HEK293 (cell line): ENCODE data around the gene HSFX3.

Source experiments
- CTCF ChIA-PET: fragments of 350-600 bp; formaldehyde crosslinking; extraction: SDS; loops from one replicate; lab custom pipeline; 2021; ENCODE audit warnings: antibody characterized with exemption; lab: Yijun Ruan, JAX
- POLR2A ChIA-PET: fragments of 300-600 bp; formaldehyde crosslinking; extraction: SDS; loops from one replicate; lab custom pipeline; 2020; ENCODE audit warnings: antibody characterized with exemption, inconsistent platforms; lab: Yijun Ruan, JAX
- H3K27ac ChIP-seq: fragments of 200-500 bp; sonication (Bioruptor generic); 2 replicates; pipeline ENCODE4 v1.5.1; 2014; ENCODE audit warnings: low read depth, low read length, control low read depth, inconsistent platforms; ENCODE audit errors: extremely low read depth
- H3K36me3 ChIP-seq, 2 experiments: fragments of 200-500 bp in 1 of 2; sonication (Bioruptor generic) in 1 of 2; 1 replicate in 1 of 2; 2 replicates in 1 of 2; pipeline ENCODE4 v1.5.1; 2014 to 2017; ENCODE audit warnings: inconsistent platforms in 2 of 2, low read length in 2 of 2; ENCODE audit not compliant: control insufficient read depth in 2 of 2, insufficient read depth in 1 of 2
- H3K4me1 ChIP-seq: fragments of 200-500 bp; sonication (Bioruptor generic); 2 replicates; pipeline ENCODE4 v1.5.1; 2014; ENCODE audit warnings: mild to moderate bottlenecking, low read length, inconsistent platforms; ENCODE audit not compliant: control insufficient read depth, insufficient read depth
- H3K4me3 ChIP-seq: 2 replicates; pipeline ENCODE4 v1.5.1; 2011; ENCODE audit warnings: low read depth, mild to moderate bottlenecking, control low read depth, low read length, moderate library complexity
- H3K9me3 ChIP-seq: fragments of 200-500 bp; sonication (Bioruptor generic); 2 replicates; pipeline ENCODE4 v1.5.1; 2014; ENCODE audit warnings: low read depth, low read length, inconsistent platforms; ENCODE audit not compliant: control insufficient read depth, insufficient read depth
- CTCF ChIP-seq: fragments of 450-650 bp; formaldehyde crosslinking; IDR thresholded peaks from 2 replicates; pipeline ENCODE4 v1.5.1; 2016; ENCODE audit warnings: missing biosample characterization, missing genetic modification characterization
- HOXA7 ChIP-seq: sonication (generic); formaldehyde crosslinking; IDR thresholded peaks from 2 replicates; pipeline ENCODE4 v1.8.1; 2022; ENCODE audit warnings: missing genetic modification reagents, borderline replicate concordance
- HOXC10 ChIP-seq: sonication (generic); formaldehyde crosslinking; IDR thresholded peaks from 2 replicates; pipeline ENCODE4 v1.8.1; 2023; ENCODE audit warnings: mild to moderate bottlenecking, missing genetic modification reagents
- KLF17 ChIP-seq: fragments of 450-650 bp; formaldehyde crosslinking; IDR thresholded peaks from 2 replicates; pipeline ENCODE4 v1.5.1; 2016; ENCODE audit warnings: missing biosample characterization, missing genetic modification characterization
- MEIS1 ChIP-seq: sonication (generic); formaldehyde crosslinking; IDR thresholded peaks from 2 replicates; pipeline ENCODE4 v1.8.1; 2022; ENCODE audit warnings: missing genetic modification reagents, mild to moderate bottlenecking, borderline replicate concordance
- PRDM1 ChIP-seq: fragments of 450-650 bp; formaldehyde crosslinking; IDR thresholded peaks from 2 replicates; pipeline ENCODE4; 2016; ENCODE audit warnings: missing biosample characterization, missing genetic modification characterization
- RBAK ChIP-seq: fragments of 450-650 bp; formaldehyde crosslinking; IDR thresholded peaks from 2 replicates; pipeline ENCODE4 v1.5.1; 2016; ENCODE audit warnings: missing biosample characterization, missing genetic modification characterization
- SP2 ChIP-seq: fragments of 450-650 bp; formaldehyde crosslinking; IDR thresholded peaks from 2 replicates; pipeline ENCODE4 v1.5.1; 2016; ENCODE audit warnings: missing biosample characterization, missing genetic modification characterization
- WT1 ChIP-seq: fragments of 450-650 bp; formaldehyde crosslinking; IDR thresholded peaks from 2 replicates; pipeline ENCODE4 v1.5.1; 2016; ENCODE audit warnings: missing biosample characterization, missing genetic modification characterization
- ZFP37 ChIP-seq: fragments of 450-650 bp; formaldehyde crosslinking; IDR thresholded peaks from 2 replicates; pipeline ENCODE4 v1.5.1; 2016; ENCODE audit warnings: missing biosample characterization, missing genetic modification characterization
- ZFP41 ChIP-seq: fragments of 450-650 bp; formaldehyde crosslinking; IDR thresholded peaks from 2 replicates; pipeline ENCODE4 v1.5.1; 2016; ENCODE audit warnings: missing biosample characterization, missing genetic modification characterization, borderline replicate concordance
- ZFP69B ChIP-seq: fragments of 450-650 bp; formaldehyde crosslinking; IDR thresholded peaks from 2 replicates; pipeline ENCODE4 v1.5.1; 2016; ENCODE audit warnings: missing biosample characterization, missing genetic modification characterization
- ZNF112 ChIP-seq: fragments of 450-650 bp; formaldehyde crosslinking; IDR thresholded peaks from 2 replicates; pipeline ENCODE4 v1.5.0; 2017; ENCODE audit warnings: missing biosample characterization, missing genetic modification characterization
- ZNF174 ChIP-seq: fragments of 450-650 bp; formaldehyde crosslinking; IDR thresholded peaks from 2 replicates; pipeline ENCODE4 v1.5.0; 2017; ENCODE audit warnings: missing biosample characterization, mild to moderate bottlenecking, missing genetic modification characterization
- ZNF239 ChIP-seq: fragments of 450-650 bp; formaldehyde crosslinking; IDR thresholded peaks from 2 replicates; pipeline ENCODE4 v1.5.1; 2016; ENCODE audit warnings: missing biosample characterization, missing genetic modification characterization
- ZNF26 ChIP-seq: fragments of 450-650 bp; formaldehyde crosslinking; IDR thresholded peaks from 2 replicates; pipeline ENCODE4 v1.5.1; 2016; ENCODE audit warnings: missing biosample characterization, missing genetic modification characterization
- ZNF324 ChIP-seq: fragments of 450-650 bp; formaldehyde crosslinking; IDR thresholded peaks from 2 replicates; pipeline ENCODE4 v1.5.1; 2016; ENCODE audit warnings: missing biosample characterization, missing genetic modification characterization
- ZNF391 ChIP-seq: fragments of 450-650 bp; formaldehyde crosslinking; IDR thresholded peaks from 2 replicates; pipeline ENCODE4 v1.5.1; 2016; ENCODE audit warnings: low read depth, missing biosample characterization, missing genetic modification characterization, borderline replicate concordance
- ZNF48 ChIP-seq: fragments of 450-650 bp; formaldehyde crosslinking; IDR thresholded peaks from 2 replicates; pipeline ENCODE4 v1.5.1; 2016; ENCODE audit warnings: missing biosample characterization, missing genetic modification characterization
- ZNF521 ChIP-seq: fragments of 450-650 bp; formaldehyde crosslinking; IDR thresholded peaks from 2 replicates; pipeline ENCODE4 v1.5.1; 2017; ENCODE audit warnings: missing biosample characterization, mild to moderate bottlenecking, missing genetic modification characterization
- ZNF549 ChIP-seq: fragments of 450-650 bp; IDR thresholded peaks from 2 replicates; pipeline ENCODE4 v1.5.1; 2018; ENCODE audit warnings: missing biosample characterization, missing genetic modification characterization, mild to moderate bottlenecking, inconsistent platforms, moderate library complexity
- ZNF558 ChIP-seq: fragments of 450-650 bp; formaldehyde crosslinking; IDR thresholded peaks from 2 replicates; pipeline ENCODE4 v1.5.1; 2016; ENCODE audit warnings: missing biosample characterization, missing genetic modification characterization
- ZNF600 ChIP-seq: fragments of 450-650 bp; formaldehyde crosslinking; IDR thresholded peaks from 2 replicates; pipeline ENCODE4 v1.5.1; 2016; ENCODE audit warnings: missing biosample characterization, missing genetic modification characterization
- ZNF610 ChIP-seq: fragments of 450-650 bp; formaldehyde crosslinking; IDR thresholded peaks from 2 replicates; pipeline ENCODE4 v1.5.1; 2016; ENCODE audit warnings: missing biosample characterization, missing genetic modification characterization, borderline replicate concordance
- ZNF624 ChIP-seq: fragments of 450-650 bp; formaldehyde crosslinking; IDR thresholded peaks from 2 replicates; pipeline ENCODE4 v1.5.1; 2017; ENCODE audit warnings: missing biosample characterization, missing genetic modification characterization
- ZNF639 ChIP-seq: fragments of 450-650 bp; formaldehyde crosslinking; IDR thresholded peaks from 2 replicates; pipeline ENCODE4 v1.5.1; 2016; ENCODE audit warnings: missing biosample characterization, missing genetic modification characterization
- ZNF654 ChIP-seq: fragments of 450-650 bp; formaldehyde crosslinking; IDR thresholded peaks from 2 replicates; pipeline ENCODE4 v1.5.1; 2016; ENCODE audit warnings: low read depth, missing biosample characterization, missing genetic modification characterization
- ZNF692 ChIP-seq: fragments of 450-650 bp; formaldehyde crosslinking; IDR thresholded peaks from 2 replicates; pipeline ENCODE4 v1.5.1; 2016; ENCODE audit warnings: missing biosample characterization, missing genetic modification characterization
- ZNF792 ChIP-seq: fragments of 450-650 bp; formaldehyde crosslinking; IDR thresholded peaks from 2 replicates; pipeline ENCODE4 v1.5.1; 2016; ENCODE audit warnings: missing biosample characterization, missing genetic modification characterization
- ZSCAN4 ChIP-seq: fragments of 450-650 bp; formaldehyde crosslinking; IDR thresholded peaks from 2 replicates; pipeline ENCODE4 v1.5.1; 2017; ENCODE audit warnings: missing biosample characterization, missing genetic modification characterization

The HSFX3 gene

GRCh38 chrX:149512225-149512885, 37.4 kb downstream of the HSFX3 start:
- ChIA-PET POLR2A (interaction anchor here (0.7 to 0.8 kb wide), 3 partner anchors 9 to 28 kb away, joined by 4 read pairs; partner anchors contain the start of gene EOLA1), CTCF (interaction anchor here (0.5 to 2.1 kb wide), 27 partner anchors 8 to 1522 kb away, joined by 3 to 17 read pairs (median 3); partner anchors contain the start of gene EOLA1)
- Histone ChIP-seq H3K9me3 (no peaks in the 10 kb centered on the region), H3K4me1 (no peaks in the 10 kb centered on the region), H3K36me3 (no peaks in the 10 kb centered on the region), H3K4me3 (no peak overlapping the region), H3K27ac (no peak overlapping the region)
- TF ChIP-seq ZFP41 (tag by site-specific recombination) (no peak), ZNF112 (tag by site-specific recombination) (no peak), ZNF654 (tag by site-specific recombination) (peak; percentile 55), ZFP69B (tag by site-specific recombination) (peak; percentile 61; the same call in 1 of the 2 replicates), ZNF624 (tag by site-specific recombination) (no peak), HOXA7 (CRISPR knock-in tag) (no peak), ZNF324 (tag by site-specific recombination) (no peak), ZFP37 (tag by site-specific recombination) (no peak), ZNF610 (tag by site-specific recombination) (no peak), ZNF639 (no peak), ZNF26 (tag by site-specific recombination) (no peak), ZNF391 (tag by site-specific recombination) (no peak), ZNF692 (no peak), ZNF239 (tag by site-specific recombination) (no peak), PRDM1 (no peak), ZNF48 (tag by site-specific recombination) (no peak), CTCF (tag by site-specific recombination) (peak; percentile 41), ZNF558 (tag by site-specific recombination) (no peak), ZNF792 (tag by site-specific recombination) (no peak), ZNF174 (tag by site-specific recombination) (no peak), KLF17 (tag by site-specific recombination) (no peak), ZNF549 (tag by site-specific recombination) (no peak), ZNF521 (tag by site-specific recombination) (no peak), WT1 (no peak), MEIS1 (CRISPR knock-in tag) (no peak), SP2 (no peak), ZSCAN4 (tag by site-specific recombination) (no peak), ZNF600 (tag by site-specific recombination) (0 out of 2 replicates have a peak, but pooled peaks have one; percentile 32), RBAK (tag by site-specific recombination) (no peak), HOXC10 (CRISPR knock-in tag) (no peak)
